ENCODE results near the gene ZNF837.

DNA sequence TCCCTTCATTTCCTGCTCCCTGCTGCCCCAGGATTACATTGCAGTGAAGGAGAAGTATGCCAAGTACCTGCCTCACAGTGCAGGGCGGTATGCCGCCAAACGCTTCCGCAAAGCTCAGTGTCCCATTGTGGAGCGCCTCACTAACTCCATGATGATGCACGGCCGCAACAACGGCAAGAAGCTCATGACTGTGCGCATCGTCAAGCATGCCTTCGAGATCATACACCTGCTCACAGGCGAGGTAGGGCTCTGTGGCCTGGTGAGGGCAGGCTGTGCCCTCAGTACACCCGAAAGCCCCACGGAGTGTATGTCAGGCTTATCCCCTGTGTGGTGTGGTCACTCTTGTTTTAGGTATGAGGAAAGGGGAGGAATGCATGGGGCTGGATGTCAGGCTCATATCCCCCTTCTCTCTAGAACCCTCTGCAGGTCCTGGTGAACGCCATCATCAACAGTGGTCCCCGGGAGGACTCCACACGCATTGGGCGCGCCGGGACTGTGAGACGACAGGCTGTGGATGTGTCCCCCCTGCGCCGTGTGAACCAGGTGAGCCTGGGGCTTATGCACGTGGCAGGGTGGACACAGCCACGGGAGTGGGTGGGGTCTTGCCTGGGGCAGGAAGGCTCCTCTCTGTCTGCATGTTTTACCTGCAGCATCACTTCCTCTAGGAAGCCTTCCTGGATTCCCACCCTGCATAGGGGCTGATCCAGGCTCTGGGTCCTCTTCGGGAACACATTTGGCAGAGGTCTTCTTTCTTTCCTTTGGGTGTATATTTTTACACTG is 12.3 kb upstream of the ZNF837 start:
- TF ChIP-seq CTCF (IDR thresholded peaks at IDR 0.05) (no peak), SIN3A (IDR thresholded peaks at IDR 0.05; ENCODE audit: borderline replicate concordance, insufficient read depth, low read depth, low read length) (no peak), POLR2AphosphoS5 (IDR thresholded peaks at IDR 0.05; ENCODE audit: low read depth, low read length) (no peak)
- TF ChIP-seq, protein P1, sequence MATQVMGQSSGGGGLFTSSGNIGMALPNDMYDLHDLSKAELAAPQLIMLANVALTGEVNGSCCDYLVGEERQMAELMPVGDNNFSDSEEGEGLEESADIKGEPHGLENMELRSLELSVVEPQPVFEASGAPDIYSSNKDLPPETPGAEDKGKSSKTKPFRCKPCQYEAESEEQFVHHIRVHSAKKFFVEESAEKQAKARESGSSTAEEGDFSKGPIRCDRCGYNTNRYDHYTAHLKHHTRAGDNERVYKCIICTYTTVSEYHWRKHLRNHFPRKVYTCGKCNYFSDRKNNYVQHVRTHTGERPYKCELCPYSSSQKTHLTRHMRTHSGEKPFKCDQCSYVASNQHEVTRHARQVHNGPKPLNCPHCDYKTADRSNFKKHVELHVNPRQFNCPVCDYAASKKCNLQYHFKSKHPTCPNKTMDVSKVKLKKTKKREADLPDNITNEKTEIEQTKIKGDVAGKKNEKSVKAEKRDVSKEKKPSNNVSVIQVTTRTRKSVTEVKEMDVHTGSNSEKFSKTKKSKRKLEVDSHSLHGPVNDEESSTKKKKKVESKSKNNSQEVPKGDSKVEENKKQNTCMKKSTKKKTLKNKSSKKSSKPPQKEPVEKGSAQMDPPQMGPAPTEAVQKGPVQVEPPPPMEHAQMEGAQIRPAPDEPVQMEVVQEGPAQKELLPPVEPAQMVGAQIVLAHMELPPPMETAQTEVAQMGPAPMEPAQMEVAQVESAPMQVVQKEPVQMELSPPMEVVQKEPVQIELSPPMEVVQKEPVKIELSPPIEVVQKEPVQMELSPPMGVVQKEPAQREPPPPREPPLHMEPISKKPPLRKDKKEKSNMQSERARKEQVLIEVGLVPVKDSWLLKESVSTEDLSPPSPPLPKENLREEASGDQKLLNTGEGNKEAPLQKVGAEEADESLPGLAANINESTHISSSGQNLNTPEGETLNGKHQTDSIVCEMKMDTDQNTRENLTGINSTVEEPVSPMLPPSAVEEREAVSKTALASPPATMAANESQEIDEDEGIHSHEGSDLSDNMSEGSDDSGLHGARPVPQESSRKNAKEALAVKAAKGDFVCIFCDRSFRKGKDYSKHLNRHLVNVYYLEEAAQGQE (IDR thresholded peaks at IDR 0.05; ENCODE audit: insufficient read depth in 1 of 2, low read depth in 2 of 2, low read length in 1 of 2) = no peak
